ENCODE results near the gene TTLL12. TPM values are rescaled to one million over a fixed set of nuclear protein-coding genes. Genes with fewer than 3 reads are reported as not detected.

Gene TTLL12
- total and polyA plus RNA-seq, 2 of the 8 experiments (the other 6 are each of a cell fraction or from before 2014, with no cell fraction given), result 101 to 124 TPM

DNA sequence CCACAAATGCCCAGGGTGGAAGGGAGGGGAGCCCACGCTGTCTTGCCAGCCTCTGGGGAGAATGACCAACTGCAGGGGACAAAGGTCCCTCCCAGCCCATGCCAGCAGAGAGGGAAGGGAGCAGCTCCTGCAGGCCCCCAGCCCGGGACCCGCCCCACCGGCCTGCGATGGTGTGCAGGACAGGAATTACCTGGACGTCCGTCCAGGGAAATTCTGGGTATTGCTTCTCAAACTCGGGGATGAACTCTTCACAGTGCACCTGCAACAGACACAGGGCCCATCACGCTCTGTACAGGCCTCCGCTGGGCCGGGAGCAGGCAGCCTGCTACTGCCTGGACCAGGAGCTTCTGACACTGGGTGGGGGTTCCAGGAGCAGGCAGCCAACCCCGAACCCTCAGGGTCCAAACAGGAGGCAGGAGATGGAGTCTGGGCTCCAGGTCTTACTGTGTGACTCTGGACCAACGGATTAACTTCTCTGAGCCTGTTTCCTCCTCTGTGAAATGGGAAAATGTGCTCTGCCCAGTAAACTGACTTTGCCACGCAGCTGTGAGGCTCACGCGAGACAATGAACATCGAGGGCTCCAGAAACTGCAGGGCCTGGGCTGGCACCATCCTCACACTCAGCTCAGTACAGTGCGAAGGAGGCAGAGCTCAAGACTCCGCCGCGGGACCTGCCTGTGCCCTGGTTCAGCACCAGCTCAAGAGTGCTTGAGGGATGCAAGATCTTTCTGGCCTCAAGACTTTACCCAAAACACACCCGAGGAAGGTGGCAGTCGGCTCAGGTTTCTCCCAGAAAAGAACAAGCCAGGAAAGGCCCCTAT, 17.4 kb downstream of the TTLL12 start:
- Histone ChIP-seq H2BK20ac (ENCODE audit: low read length) (no peak overlapping the region), H3K36me3 (ENCODE audit: control insufficient read depth in 2 of 4, insufficient read depth in 4 of 4, low read length in 3 of 4) (peaks cover 31 to 55% (median 50%) of the 10 kb centered on the region in 4 experiments)
- TF ChIP-seq SIX5 (IDR thresholded peaks at IDR 0.05; ENCODE audit: low read depth, low read length) (no peak), EZH2 (IDR thresholded peaks at IDR 0.05; ENCODE audit: low read depth, low read length, severe bottlenecking) (no peak), POLR2A (IDR thresholded peaks at IDR 0.05; ENCODE audit: control extremely low read depth in 1 of 2, low read depth in 2 of 2, low read length in 2 of 2) (no peak), SAP30 (IDR thresholded peaks at IDR 0.05; ENCODE audit: insufficient read depth, insufficient replicate concordance, low read length) (no peak), CHD2 (IDR thresholded peaks at IDR 0.05; ENCODE audit: low read length) (no peak), ATF2 (IDR thresholded peaks at IDR 0.05; ENCODE audit: low read length) (no peak), NANOG (IDR thresholded peaks at IDR 0.05; ENCODE audit: insufficient read depth, low read depth, low read length, poor library complexity, severe bottlenecking) (no peak)
- TF ChIP-seq, protein P1, sequence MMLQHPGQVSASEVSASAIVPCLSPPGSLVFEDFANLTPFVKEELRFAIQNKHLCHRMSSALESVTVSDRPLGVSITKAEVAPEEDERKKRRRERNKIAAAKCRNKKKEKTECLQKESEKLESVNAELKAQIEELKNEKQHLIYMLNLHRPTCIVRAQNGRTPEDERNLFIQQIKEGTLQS (IDR thresholded peaks at IDR 0.05; ENCODE audit: insufficient read depth, low read depth, low read length), result no peak

More for the DNA sequence above, 17.4 kb downstream of the TTLL12 start:
- Histone ChIP-seq H2BK120ac (replicated peaks; ENCODE audit: low read depth, low read length) (no peak overlapping the region), H3K27me3 (replicated peaks in 1 of 4; ENCODE audit: control insufficient read depth in 3 of 4, extremely low read depth in 1 of 4, insufficient read depth in 3 of 4, low read length in 3 of 4) (no peaks in the 10 kb centered on the region), H3K23ac (ENCODE audit: insufficient read length) (no peak overlapping the region), H3K4me3 (ENCODE audit: extremely low read depth in 1 of 4, insufficient read depth in 2 of 4, low read depth in 3 of 4, low read length in 4 of 4) (no peak overlapping the region), H3K9me3 (ENCODE audit: insufficient read depth in 2 of 2, low read depth in 1 of 2, low read length in 1 of 2) (no peaks in the 10 kb centered on the region), H3K79me1 (ENCODE audit: low read depth, low read length) (no peaks in the 10 kb centered on the region), H2AFZ (ENCODE audit: low read length) (no peak overlapping the region), H3K4me1 (replicated peaks in 1 of 4; ENCODE audit: control insufficient read depth in 3 of 4, insufficient read depth in 4 of 4, low read length in 3 of 4) (no peaks in the 10 kb centered on the region), H2AK5ac (ENCODE audit: low read depth, low read length) (no peak overlapping the region), H3K9ac (replicated peaks in 1 of 4; ENCODE audit: extremely low read depth in 1 of 4, low read depth in 3 of 4, low read length in 3 of 4) (no peak overlapping the region), H3K4me2 (ENCODE audit: insufficient read depth in 1 of 2, low read depth in 2 of 2, low read length in 2 of 2) (no peak overlapping the region), H4K8ac (ENCODE audit: extremely low read depth, insufficient read depth, low read length) (0 out of 2 replicates have a peak overlapping the region, but pooled peaks have one; percentile 46), H4K20me1 (replicated peaks in 1 of 2; ENCODE audit: control insufficient read depth in 1 of 2, insufficient read depth in 2 of 2, low read length in 2 of 2) (peaks cover 7% of the 10 kb centered on the region in 2 experiments), H2BK15ac (ENCODE audit: low read length) (no peak overlapping the region), H3K27ac (ENCODE audit: low read depth, low read length) (no peak overlapping the region), H3K23me2 (ENCODE audit: low read depth, low read length) (no peaks in the 10 kb centered on the region), H2BK5ac (ENCODE audit: low read depth, low read length) (no peak overlapping the region), H4K91ac (replicated peaks; ENCODE audit: insufficient read length, low read length) (no peak overlapping the region), H4K5ac (ENCODE audit: insufficient read length, low read depth, low read length) (no peak overlapping the region), H3K18ac (ENCODE audit: extremely low read depth, low read length) (no peak overlapping the region), H3K79me2 (ENCODE audit: control insufficient read depth in 1 of 2, insufficient read depth in 2 of 2, low read length in 2 of 2) (no peaks in the 10 kb centered on the region), H3K14ac (ENCODE audit: insufficient read length) (no peak overlapping the region), H3K4ac (replicated peaks; ENCODE audit: insufficient read length, low read depth, low read length) (no peak overlapping the region), H2BK12ac (ENCODE audit: low read depth, low read length) (no peak overlapping the region), H3K56ac (replicated peaks; ENCODE audit: insufficient read length, low read depth, low read length) (no peak overlapping the region)
- POLR2A ChIA-PET (ENCODE audit: partially characterized antibody), result interaction anchor here (1.5 to 2.6 kb wide), 6 partner anchors 10 to 32 kb away, joined by 3 to 12 read pairs (median 7); no protein-coding TSS in a partner anchor
- WGBS, 2 experiments (ENCODE audit: extremely low coverage in 1 of 2, insufficient coverage in 1 of 2, insufficient read length in 1 of 2, insufficient replicate concordance in 2 of 2, low coverage in 1 of 2, low lambda C conversion rate in 2 of 2, missing lambda C conversion rate in 1 of 2), result 85% methylated on average over 23 of the region's 23 CpGs; no CpG with 5 or more reads in 1 of the 2 experiments
- no peak for DNase-seq (ENCODE audit: low read depth in 1 of 2, low spot score in 2 of 2)
- FAIRE-seq, result no peak
- CTCF ChIA-PET (ENCODE audit: partially characterized antibody), result interaction anchor here (0.8 to 1.4 kb wide), 5 partner anchors 10 to 62 kb away, joined by 3 to 7 read pairs (median 3); no protein-coding TSS in a partner anchor
